Activated CD4-positive, alpha-beta T cell treated with anti-CD3 and anti-CD28 coated beads, Interleukin-2, amount 50 U/mL, for 1 hour (primary cell): ENCODE measurements around the gene KCTD13.
"Not testable (repeated sequence)": the region's sequence is repeated elsewhere in the genome, so short reads cannot be mapped to it uniquely, and the experiment has no call there.

Source experiments
- DNase-seq: peaks from one replicate; pipeline ENCODE4 v3.0.0-alpha.2; 2020

The KCTD13 gene

DNA sequence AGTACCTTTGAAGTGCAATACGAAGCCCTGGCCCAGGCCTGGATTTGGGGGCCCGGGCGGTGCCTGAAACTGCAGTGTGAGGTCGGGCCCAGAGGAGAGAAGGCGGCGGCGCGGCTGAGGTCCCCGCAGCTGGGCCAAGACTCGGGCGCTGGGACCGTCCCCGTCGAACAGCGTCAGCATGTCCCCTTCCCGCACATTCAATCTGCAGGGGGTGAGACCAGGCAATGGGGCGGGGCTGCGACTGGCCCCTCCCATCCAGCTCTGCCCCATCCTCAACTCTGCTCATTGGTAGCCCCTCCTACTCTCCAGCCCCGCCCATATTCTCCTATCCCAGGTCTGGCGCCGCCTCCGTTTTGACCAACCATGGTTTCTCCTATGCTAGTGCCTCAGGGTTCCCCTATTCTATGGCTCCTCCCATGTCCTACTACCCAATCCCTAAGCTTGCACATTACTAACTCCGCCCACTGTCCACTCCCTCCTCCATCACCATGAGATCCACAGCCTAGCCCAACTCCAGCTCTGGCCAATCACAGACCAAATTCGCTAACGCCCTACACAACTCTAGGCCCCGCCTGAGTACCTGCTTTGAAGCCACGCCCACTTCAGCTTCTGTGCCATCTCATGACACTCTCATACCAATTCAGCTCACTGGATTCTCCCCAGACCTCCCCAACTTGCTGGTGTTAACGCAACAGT is 48.6 kb downstream of the KCTD13 start:
- DNase-seq = peak; percentile 37

GRCh38 chr16:29876594-29877249 is 49.3 kb downstream of the KCTD13 start:
- DNase-seq = peak; percentile 29

DNA sequence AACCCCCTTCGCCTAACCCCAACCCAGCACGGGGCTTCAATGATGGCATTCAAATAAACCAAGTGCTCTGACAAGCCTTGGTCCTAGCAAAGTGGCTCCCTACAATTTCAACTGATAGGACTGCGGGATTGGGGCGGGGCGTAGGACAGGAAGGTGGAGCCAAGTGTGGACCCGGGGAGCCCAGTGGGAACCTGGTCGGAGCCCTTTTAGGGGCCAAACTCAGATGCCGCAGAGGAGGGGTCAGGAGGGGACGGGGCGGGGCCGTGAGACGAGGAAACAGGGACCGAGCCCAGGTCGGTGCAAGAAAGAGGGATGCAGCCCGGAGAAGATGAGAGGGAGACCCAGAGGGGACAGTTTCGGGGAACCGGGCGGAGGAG is 49.8 kb downstream of the KCTD13 start:
- no peak for DNase-seq

DNA sequence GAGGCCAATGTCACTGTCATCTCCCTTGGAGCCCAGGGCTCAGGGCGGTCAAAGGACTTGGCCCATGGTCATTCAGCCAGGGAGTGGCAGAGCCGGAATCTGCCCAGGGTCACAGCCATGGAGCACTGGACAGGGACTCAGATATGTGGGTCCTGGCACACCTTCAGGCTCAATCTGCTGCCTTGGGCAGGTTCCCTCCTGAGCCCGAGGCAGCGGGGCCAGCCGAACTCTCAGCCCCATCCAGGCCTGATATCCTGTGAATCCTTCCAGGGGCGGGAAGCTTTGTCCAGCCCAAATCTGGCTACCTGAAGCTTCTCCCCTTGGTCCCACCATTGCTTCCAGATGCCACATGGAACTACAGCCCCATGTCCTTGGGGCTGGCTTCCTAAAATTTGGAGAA is 50.8 kb downstream of the KCTD13 start:
- no peak for DNase-seq

DNA sequence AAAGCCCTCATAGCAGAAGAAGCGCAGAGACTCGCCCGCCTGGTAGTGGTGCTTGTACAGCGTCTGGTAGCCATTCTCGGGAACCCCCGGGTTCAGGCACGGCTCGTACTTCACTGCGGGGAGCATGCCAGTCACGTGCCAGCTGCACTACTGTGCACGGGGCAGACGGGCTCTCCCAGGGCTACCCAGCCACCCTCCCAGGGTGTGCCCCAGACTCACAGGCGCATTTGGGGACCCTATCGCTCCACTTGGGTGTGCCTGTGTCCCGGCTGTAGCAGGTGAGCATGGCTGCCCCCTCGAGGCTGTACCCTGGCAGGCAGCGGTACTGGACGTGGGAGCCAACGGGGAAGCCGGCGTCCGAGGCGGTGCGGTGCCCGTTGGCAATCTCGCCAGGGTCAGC is 52.7 kb downstream of the KCTD13 start:
- no peak for DNase-seq

- no peak for DNase-seq
Observed at GRCh38 chr16:29871822-29872546, 54.0 kb downstream of the KCTD13 start.

GRCh38 chr16:29869067-29869466 is 57.0 kb downstream of the KCTD13 start:
- DNase-seq = not testable (repeated sequence)

DNA sequence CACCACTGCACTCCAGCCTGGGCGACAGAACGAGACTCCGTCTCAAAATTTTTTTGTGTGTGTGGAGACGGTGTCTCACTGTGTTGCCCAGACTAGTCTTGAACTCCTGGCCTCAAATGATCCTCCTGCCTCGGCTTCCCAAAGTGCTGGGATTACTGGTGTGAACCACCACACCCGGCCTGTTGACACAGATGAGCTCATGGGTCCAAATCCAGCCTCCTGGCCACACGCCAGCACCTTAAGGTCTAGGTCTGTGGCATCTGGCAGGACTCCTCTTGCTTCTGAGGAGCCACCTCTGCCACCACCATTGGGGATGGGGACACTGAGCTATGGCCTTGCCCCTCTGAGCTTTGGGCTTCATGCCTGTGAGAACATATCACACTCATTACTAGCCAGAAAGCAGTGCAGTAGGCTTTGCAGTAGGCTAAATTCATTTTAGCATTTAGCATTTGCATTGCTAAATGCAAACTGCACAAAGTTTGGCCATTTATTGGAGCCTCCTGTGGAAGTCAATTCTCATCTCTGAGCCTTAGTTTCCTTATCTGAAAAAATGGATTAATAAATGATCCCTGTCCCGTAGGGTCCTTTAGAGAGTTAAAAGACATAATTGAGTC is 57.5 kb downstream of the KCTD13 start:
- no peak for DNase-seq

GRCh38 chr16:29864205-29864604 is 61.8 kb downstream of the KCTD13 start:
- DNase-seq = no peak

DNA sequence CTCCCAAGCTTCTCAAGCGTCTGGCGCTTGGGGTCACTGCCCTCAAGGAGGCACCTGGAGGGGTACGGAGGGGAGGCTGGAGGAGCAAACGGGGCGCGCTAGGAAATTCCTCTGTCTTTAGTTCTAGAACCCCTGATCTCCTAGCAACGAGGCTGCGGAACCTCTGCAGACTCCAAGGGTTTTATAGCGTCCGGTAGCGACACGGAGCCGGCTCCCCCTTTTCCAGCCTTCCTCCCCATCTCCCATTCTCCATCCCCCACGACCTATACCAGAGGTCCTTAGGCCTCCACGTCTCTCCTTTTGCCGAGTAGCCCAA is 62.4 kb downstream of the KCTD13 start:
- DNase-seq = no peak

- peak; percentile 90 for DNase-seq
Observed at GRCh38 chr16:29862884-29863668, 63.0 kb downstream of the KCTD13 start, which contains the start of gene CDIPT. TSS of gene CDIPT (minus strand) at chr16:29863226. CDS start at chr16:29862857, 369 bp downstream.

DNA sequence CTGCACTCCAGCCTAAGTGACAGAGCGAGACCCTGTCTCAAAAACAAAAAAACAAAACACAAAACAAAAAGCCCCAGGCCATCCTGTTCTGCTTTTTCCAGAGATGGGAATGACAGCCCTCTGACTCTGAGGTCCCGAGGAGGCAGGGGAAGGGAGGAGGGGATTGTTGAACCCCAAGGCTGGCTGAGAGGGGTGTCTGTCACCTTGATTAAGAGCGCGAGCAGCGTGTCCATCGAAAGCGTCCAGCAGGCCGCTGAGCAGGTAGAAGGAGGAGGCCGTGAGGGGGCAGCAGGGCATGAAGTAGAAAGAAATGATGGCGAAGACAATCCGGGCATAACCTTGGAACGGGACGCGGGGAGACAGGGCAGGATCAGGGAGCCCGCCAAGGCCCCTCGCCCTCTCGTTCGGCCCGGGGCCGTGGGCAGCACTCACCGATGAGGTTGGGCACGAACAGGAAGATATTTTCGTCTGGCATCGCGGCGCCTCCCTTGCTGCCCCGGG is 63.6 kb downstream of the KCTD13 start:
- no peak for DNase-seq

GRCh38 chr16:29860218-29860617 is 65.8 kb downstream of the KCTD13 start:
- DNase-seq = no peak

DNA sequence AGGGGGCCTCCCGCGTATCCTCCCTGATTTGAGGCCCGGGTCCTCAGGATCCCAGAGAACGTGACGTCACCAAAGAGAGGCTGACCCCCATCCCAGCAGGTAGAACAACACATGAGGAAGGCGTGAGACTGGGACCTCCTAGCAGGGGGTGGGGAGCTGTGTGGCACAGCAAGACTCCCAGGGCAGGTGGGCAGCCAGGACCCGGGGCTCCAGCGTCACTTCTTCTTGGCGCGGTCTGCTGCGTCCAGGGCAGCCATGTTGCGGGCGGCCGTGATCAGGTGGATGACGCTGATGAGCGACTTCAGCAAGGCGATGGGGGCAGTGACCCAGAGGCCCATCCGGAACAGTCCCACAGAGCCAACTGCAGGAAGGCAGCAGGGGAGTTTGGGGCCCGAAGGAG is 67.1 kb downstream of the KCTD13 start:
- no peak for DNase-seq

GRCh38 chr16:29858149-29858849 is 67.7 kb downstream of the KCTD13 start:
- DNase-seq = no peak

DNA sequence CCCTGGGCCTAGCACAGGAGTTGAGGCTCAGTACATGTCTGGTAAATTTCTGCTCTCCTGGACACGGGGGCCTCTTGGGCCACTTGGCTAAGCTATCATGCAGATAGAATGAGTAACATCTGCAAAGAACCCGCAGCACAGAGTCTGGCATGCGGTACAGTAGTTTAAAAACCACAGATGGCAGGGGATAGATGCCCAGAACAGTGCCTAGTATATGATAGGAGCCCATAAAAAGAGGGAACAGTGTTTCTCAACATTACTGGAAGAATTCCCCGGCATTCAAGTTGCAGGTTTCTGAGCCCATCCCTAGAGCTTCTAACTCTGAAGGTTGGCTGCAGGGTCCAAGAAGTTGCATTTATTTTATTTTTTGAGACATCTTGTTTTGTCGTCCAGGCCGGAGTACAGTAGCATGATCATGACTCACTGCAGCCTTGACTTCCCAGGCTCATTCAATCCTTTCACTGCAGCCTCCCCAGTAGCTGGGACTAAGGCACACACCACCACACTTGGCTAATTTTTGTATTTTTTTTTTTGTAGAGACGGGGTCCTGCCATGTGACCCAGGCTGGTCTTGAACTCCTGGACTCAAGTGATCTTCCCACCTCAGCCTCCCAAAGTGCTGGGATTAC is 68.8 kb downstream of the KCTD13 start:
- no peak for DNase-seq
